Brain microvascular endothelial cell (primary cell): ENCODE data around the gene DLG1.

ENCODE experiments used
- DNase-seq: peaks from one replicate; pipeline ENCODE4 v3.0.0-alpha.2; 2020
- H3K27ac ChIP-seq: fragments of 250-450 bp; sonication (Bioruptor Pico); 2 replicates; pipeline ENCODE4 v1.5.1; 2020; ENCODE audit warnings: mild to moderate bottlenecking, moderate library complexity
- H3K27me3 ChIP-seq: fragments of 250-450 bp; sonication (Bioruptor Pico); replicated peaks from 2 replicates; pipeline ENCODE4 v1.5.1; 2020; ENCODE audit warnings: mild to moderate bottlenecking
- H3K36me3 ChIP-seq: fragments of 250-450 bp; sonication (Bioruptor Pico); replicated peaks from 2 replicates; pipeline ENCODE4 v1.5.1; 2020; ENCODE audit warnings: mild to moderate bottlenecking
- H3K4me3 ChIP-seq: 2 replicates; pipeline ENCODE4 v1.5.1; 2011; ENCODE audit warnings: low read depth, mild to moderate bottlenecking, control low read depth, low read length, moderate library complexity
- CTCF ChIP-seq: IDR thresholded peaks from 2 replicates; pipeline ENCODE4 v1.5.1; 2011; ENCODE audit warnings: low read depth, mild to moderate bottlenecking, moderate library complexity, low read length, control low read depth, inconsistent platforms; ENCODE audit errors: missing control alignments
- in situ Hi-C: cut with HindIII; loops from 2 replicates; pipeline ENCODE4 v1.10.0; 2017; ENCODE audit warnings: low sequenced_read_pairs, low pct_ligation_motif_present

Gene DLG1

GRCh38 chr3:197168063-197168462 lies 130.3 kb downstream of the DLG1 start:
- no peaks in the 10 kb centered on the region for H3K27me3 ChIP-seq
- no peak for TF ChIP-seq CTCF
- H3K27ac ChIP-seq: peak overlapping the region; percentile 37
- no peak overlapping the region for H3K4me3 ChIP-seq
- peaks cover 3% of the 10 kb centered on the region for H3K36me3 ChIP-seq
- in situ Hi-C loops: no loop called here
- no peak for DNase-seq

- Histone ChIP-seq H3K4me3 (no peak overlapping the region), H3K27me3 (no peaks in the 10 kb centered on the region), H3K36me3 (peaks cover 5% of the 10 kb centered on the region), H3K27ac (no peak overlapping the region)
- DNase-seq: no peak
- in situ Hi-C loops: no loop called here
- no peak for TF ChIP-seq CTCF
These were observed 130.9 kb downstream of the DLG1 start for GRCh38 chr3:197167549-197167948.

GRCh38 chr3:197165890-197166289 lies 132.5 kb downstream of the DLG1 start:
- in situ Hi-C loops: no loop called here
- no peak for DNase-seq
- no peak overlapping the region for H3K4me3 ChIP-seq
- H3K36me3 ChIP-seq: peaks cover 5% of the 10 kb centered on the region
- H3K27me3 ChIP-seq: no peaks in the 10 kb centered on the region
- no peak for TF ChIP-seq CTCF
- H3K27ac ChIP-seq: no peak overlapping the region

- Histone ChIP-seq H3K36me3 (peaks cover 10% of the 10 kb centered on the region), H3K4me3 (no peak overlapping the region), H3K27me3 (no peaks in the 10 kb centered on the region), H3K27ac (no peak overlapping the region)
- TF ChIP-seq CTCF: no peak
- DNase-seq: no peak
- in situ Hi-C loops: no loop called here
These were observed 143.4 kb downstream of the DLG1 start for GRCh38 chr3:197155046-197155445.

- in situ Hi-C loops: no loop called here
- H3K4me3 ChIP-seq: no peak overlapping the region
- no peaks in the 10 kb centered on the region for H3K27me3 ChIP-seq
- H3K27ac ChIP-seq: no peak overlapping the region
- no peak for TF ChIP-seq CTCF
- DNase-seq: peak; percentile 69
- H3K36me3 ChIP-seq: peaks cover 11% of the 10 kb centered on the region
These were observed 146.8 kb downstream of the DLG1 start for GRCh38 chr3:197151580-197151979.

- DNase-seq: no peak
- no peak overlapping the region for H3K4me3 ChIP-seq
- H3K36me3 ChIP-seq: peaks cover 12% of the 10 kb centered on the region
- no peaks in the 10 kb centered on the region for H3K27me3 ChIP-seq
- no peak overlapping the region for H3K27ac ChIP-seq
- no peak for TF ChIP-seq CTCF
- in situ Hi-C loops: no loop called here
These were observed 148.9 kb downstream of the DLG1 start for GRCh38 chr3:197149528-197149927.
